Right lung (tissue), 10 donors: ENCODE results near the gene PATE4. TPM values are rescaled to one million over a fixed set of nuclear protein-coding genes. Genes with fewer than 3 reads are reported as not detected.
"Not testable (repeated sequence)": the region's sequence is repeated elsewhere in the genome, so short reads cannot be mapped to it uniquely, and the experiment has no call there.

Source experiments
- DNase-seq, 2 donors: peaks; one replicate each; pipeline ENCODE4 v3.0.0-alpha.2; 2013
- long read RNA-seq, 8 donors: transcript quantifications; one replicate each; lab custom pipeline, GENCODE V29; 2026
- polyA plus RNA-seq, 5 donors: library from polyadenylated mRNA; unstranded; fragments of 120-200 nt; gene quantifications; one replicate each; pipeline versions ENCODE4 v1.2.1 to v1.2.3, GENCODE V29; 2013; ENCODE audit warnings: inconsistent platforms in 1 of 5, low replicate concordance in 1 of 5; ENCODE audit not compliant: insufficient read length in 5 of 5, insufficient read depth in 1 of 5

PATE4 gene
- polyA plus RNA-seq: under 1 TPM in 3 of 5 donors, not detected in 2; 0.09 to 0.26 (median 0.16) TPM
- long read RNA-seq, donor 1: 0 reads
- long read RNA-seq, donor 2: 0 reads
- long read RNA-seq, donor 3: 0 reads
- long read RNA-seq, donor 4: 0 reads
- long read RNA-seq, donor 5: 0 reads
- long read RNA-seq, donor 6: 0 reads
- long read RNA-seq, donor 7: 0 reads
- long read RNA-seq, donor 8: 0 reads

GRCh38 chr11:125833016-125833415 is at the start of gene PATE4:
Gene PATE4, plus strand, starts transcription at chr11:125833316. Its CDS starts 44 bp downstream, at chr11:125833360.
- DNase-seq: no peak

- DNase-seq: no peak
These were observed 48.4 kb upstream of the PATE4 start for GRCh38 chr11:125784678-125785077.

- DNase-seq: no peak
These were observed 45.3 kb upstream of the PATE4 start, which contains the start of gene PATE3 for GRCh38 chr11:125787827-125788226. Gene PATE3, plus strand, starts transcription at chr11:125788127. Its CDS starts 25 bp downstream, at chr11:125788152.

- no peak for DNase-seq
These were observed 42.3 kb upstream of the PATE4 start for GRCh38 chr11:125790825-125791224.

- no peak for DNase-seq
These were observed 35.5 kb upstream of the PATE4 start for GRCh38 chr11:125797641-125798040.

- no peak for DNase-seq
These were observed 33.3 kb upstream of the PATE4 start for GRCh38 chr11:125799808-125800207.

- no peak for DNase-seq
These were observed 30.7 kb upstream of the PATE4 start for GRCh38 chr11:125802387-125802786.

- no peak for DNase-seq
These were observed 25.2 kb upstream of the PATE4 start for GRCh38 chr11:125807909-125808308.

- no peak for DNase-seq
These were observed 2.6 kb downstream of the PATE4 start for GRCh38 chr11:125835748-125836147.

- DNase-seq: no peak
These were observed 9.3 kb downstream of the PATE4 start for GRCh38 chr11:125842321-125842948.

- DNase-seq: no peak
These were observed 13.1 kb downstream of the PATE4 start for GRCh38 chr11:125846188-125846587.

- DNase-seq: not testable (repeated sequence)
These were observed 24.6 kb downstream of the PATE4 start for GRCh38 chr11:125857670-125858069.

GRCh38 chr11:125862786-125863185 is 29.7 kb downstream of the PATE4 start:
- not testable (repeated sequence) for DNase-seq

- DNase-seq: not testable (repeated sequence)
These were observed 32.2 kb downstream of the PATE4 start for GRCh38 chr11:125865354-125865753.

- no peak for DNase-seq
These were observed 36.4 kb downstream of the PATE4 start for GRCh38 chr11:125869521-125869920.

GRCh38 chr11:125871391-125872137 is 38.4 kb downstream of the PATE4 start:
- no peak for DNase-seq

- no peak for DNase-seq
These were observed 39.0 kb downstream of the PATE4 start for GRCh38 chr11:125872138-125872491.

- no peak for DNase-seq
These were observed 40.9 kb downstream of the PATE4 start for GRCh38 chr11:125873881-125874555.

- peak; percentile 56 to 65 for DNase-seq
These were observed 41.5 kb downstream of the PATE4 start for GRCh38 chr11:125874556-125875124.

GRCh38 chr11:125881291-125881690 is 48.2 kb downstream of the PATE4 start:
- no peak for DNase-seq

GRCh38 chr11:125883375-125883774 is 50.3 kb downstream of the PATE4 start:
- no peak for DNase-seq

- DNase-seq: no peak
These were observed 53.9 kb downstream of the PATE4 start for GRCh38 chr11:125886997-125887372.
